MM.1S (cell line): ENCODE results near the gene RTF1.

ENCODE experiments used
- EZH2 ChIP-seq: fragments of 300-600 bp; sonication (generic); optimal IDR thresholded peaks from 2 replicates; pipeline ENCODE3; 2017; ENCODE audit warnings: low read depth, mild to moderate bottlenecking, antibody characterized with exemption, low read length, mixed read lengths
- TF ChIP-seq, protein P1 (sequence below): fragments of 300-600 bp; sonication (generic); IDR thresholded peaks from 2 replicates; pipeline ENCODE4 v1.5.1; 2016; ENCODE audit warnings: antibody characterized with exemption, low read length, mixed read lengths

DNA sequence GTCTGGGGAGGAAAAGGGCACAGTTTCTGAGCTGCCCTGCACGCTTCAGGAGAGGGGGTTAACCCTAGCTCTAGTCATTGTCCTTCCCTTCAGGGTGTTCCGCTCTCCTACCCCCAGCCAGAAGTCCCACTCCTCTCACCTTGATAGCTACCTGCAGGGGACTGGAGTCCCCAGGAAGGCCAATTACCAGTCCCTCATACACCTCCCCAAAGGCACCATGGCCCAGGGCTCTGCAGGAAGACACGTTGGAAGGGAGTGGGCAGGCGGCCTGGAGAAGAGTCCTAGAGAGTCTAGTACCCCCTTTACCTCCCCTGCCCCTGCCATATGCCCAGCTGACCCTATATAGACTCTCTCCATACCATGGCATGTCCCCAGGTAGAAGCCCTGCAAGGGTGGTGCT lies 88.9 kb downstream of the RTF1 start:
- TF ChIP-seq EZH2, result no peak
- TF ChIP-seq, protein P1, sequence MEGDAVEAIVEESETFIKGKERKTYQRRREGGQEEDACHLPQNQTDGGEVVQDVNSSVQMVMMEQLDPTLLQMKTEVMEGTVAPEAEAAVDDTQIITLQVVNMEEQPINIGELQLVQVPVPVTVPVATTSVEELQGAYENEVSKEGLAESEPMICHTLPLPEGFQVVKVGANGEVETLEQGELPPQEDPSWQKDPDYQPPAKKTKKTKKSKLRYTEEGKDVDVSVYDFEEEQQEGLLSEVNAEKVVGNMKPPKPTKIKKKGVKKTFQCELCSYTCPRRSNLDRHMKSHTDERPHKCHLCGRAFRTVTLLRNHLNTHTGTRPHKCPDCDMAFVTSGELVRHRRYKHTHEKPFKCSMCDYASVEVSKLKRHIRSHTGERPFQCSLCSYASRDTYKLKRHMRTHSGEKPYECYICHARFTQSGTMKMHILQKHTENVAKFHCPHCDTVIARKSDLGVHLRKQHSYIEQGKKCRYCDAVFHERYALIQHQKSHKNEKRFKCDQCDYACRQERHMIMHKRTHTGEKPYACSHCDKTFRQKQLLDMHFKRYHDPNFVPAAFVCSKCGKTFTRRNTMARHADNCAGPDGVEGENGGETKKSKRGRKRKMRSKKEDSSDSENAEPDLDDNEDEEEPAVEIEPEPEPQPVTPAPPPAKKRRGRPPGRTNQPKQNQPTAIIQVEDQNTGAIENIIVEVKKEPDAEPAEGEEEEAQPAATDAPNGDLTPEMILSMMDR, result no peak
